ENCODE results near the gene MIS18A.

Gene MIS18A

DNA sequence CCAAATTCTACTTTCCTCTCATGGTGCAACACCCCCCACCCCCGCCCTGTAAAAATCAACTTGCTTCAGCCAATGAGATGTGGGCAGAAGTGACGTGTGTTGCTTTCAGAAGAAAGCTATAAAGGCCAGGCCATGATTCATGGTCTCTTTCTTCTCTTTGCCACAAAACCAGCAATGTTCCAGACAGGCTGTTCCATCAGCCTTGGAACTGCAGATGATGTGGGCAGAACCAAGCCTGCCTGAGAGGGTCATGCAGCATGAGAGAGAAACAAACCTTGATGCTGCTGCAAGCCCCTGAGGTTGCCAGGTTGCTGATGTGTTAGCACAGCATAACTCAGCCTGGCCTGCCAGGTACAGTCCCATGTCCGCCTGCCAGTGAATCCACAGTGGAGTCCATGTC, 41.8 kb downstream of the MIS18A start:
- no peaks in the 10 kb centered on the region for H4K20me1 ChIP-seq (ENCODE audit: low read depth, low read length)
- no peak overlapping the region for H3K4me3 ChIP-seq (ENCODE audit: insufficient read depth, low read length, poor library complexity, severe bottlenecking)
- H3K27me3 ChIP-seq (ENCODE audit: low read length) = no peaks in the 10 kb centered on the region
- no peak overlapping the region for H3K4me2 ChIP-seq (ENCODE audit: low read depth, low read length, poor library complexity, severe bottlenecking)
- H3K36me3 ChIP-seq (ENCODE audit: low read length) = no peaks in the 10 kb centered on the region
- no peak overlapping the region for H2AFZ ChIP-seq (ENCODE audit: low read depth, low read length, severe bottlenecking)
- no peaks in the 10 kb centered on the region for H3K9me2 ChIP-seq (replicated peaks; ENCODE audit: insufficient read depth, low read length)
- TF ChIP-seq EZH2phosphoT487 (conservative IDR thresholded peaks at IDR 0.05; ENCODE audit: low read length) (no peak), CTCF (IDR thresholded peaks at IDR 0.05; ENCODE audit: insufficient read depth, low read length, poor library complexity, severe bottlenecking) (no peak)
- no peaks in the 10 kb centered on the region for H3K9me3 ChIP-seq (ENCODE audit: insufficient read depth, low read length)
- H3K9ac ChIP-seq (ENCODE audit: low read length) = no peak overlapping the region
- no peak overlapping the region for H3K27ac ChIP-seq (ENCODE audit: low read depth, low read length)
- no peaks in the 10 kb centered on the region for H3F3A ChIP-seq (ENCODE audit: insufficient read depth)
- H3K79me2 ChIP-seq (ENCODE audit: insufficient read depth, low read length) = no peaks in the 10 kb centered on the region

GRCh38 chr21:32233722-32234301, 45.0 kb downstream of the MIS18A start:
- H3K4me3 ChIP-seq (ENCODE audit: insufficient read depth, low read length, poor library complexity, severe bottlenecking) = no peak overlapping the region

GRCh38 chr21:32233055-32233546, 45.7 kb downstream of the MIS18A start:
- Histone ChIP-seq H3K27me3 (ENCODE audit: low read length) (no peaks in the 10 kb centered on the region), H3K9me3 (ENCODE audit: insufficient read depth, low read length) (no peaks in the 10 kb centered on the region), H3F3A (ENCODE audit: insufficient read depth) (no peaks in the 10 kb centered on the region), H3K9ac (ENCODE audit: low read length) (no peak overlapping the region), H3K4me2 (ENCODE audit: low read depth, low read length, poor library complexity, severe bottlenecking) (no peak overlapping the region), H3K4me3 (ENCODE audit: insufficient read depth, low read length, poor library complexity, severe bottlenecking) (no peak overlapping the region), H4K20me1 (ENCODE audit: low read depth, low read length) (no peaks in the 10 kb centered on the region), H3K9me2 (replicated peaks; ENCODE audit: insufficient read depth, low read length) (no peaks in the 10 kb centered on the region), H3K27ac (ENCODE audit: low read depth, low read length) (no peak overlapping the region), H3K36me3 (ENCODE audit: low read length) (no peaks in the 10 kb centered on the region), H2AFZ (ENCODE audit: low read depth, low read length, severe bottlenecking) (no peak overlapping the region), H3K79me2 (ENCODE audit: insufficient read depth, low read length) (no peaks in the 10 kb centered on the region)
- TF ChIP-seq EZH2phosphoT487 (conservative IDR thresholded peaks at IDR 0.05; ENCODE audit: low read length) (no peak), CTCF (IDR thresholded peaks at IDR 0.05; ENCODE audit: insufficient read depth, low read length, poor library complexity, severe bottlenecking) (no peak)

More at GRCh38 chr21:32233722-32234301, 45.0 kb downstream of the MIS18A start:
- H3K9me2 ChIP-seq (replicated peaks; ENCODE audit: insufficient read depth, low read length) = no peaks in the 10 kb centered on the region
- H3K36me3 ChIP-seq (ENCODE audit: low read length) = no peaks in the 10 kb centered on the region
- no peaks in the 10 kb centered on the region for H3F3A ChIP-seq (ENCODE audit: insufficient read depth)
- no peak overlapping the region for H3K4me2 ChIP-seq (ENCODE audit: low read depth, low read length, poor library complexity, severe bottlenecking)
- H3K79me2 ChIP-seq (ENCODE audit: insufficient read depth, low read length) = no peaks in the 10 kb centered on the region
- no peaks in the 10 kb centered on the region for H3K27me3 ChIP-seq (ENCODE audit: low read length)
- no peak overlapping the region for H3K9ac ChIP-seq (ENCODE audit: low read length)
- no peaks in the 10 kb centered on the region for H3K9me3 ChIP-seq (ENCODE audit: insufficient read depth, low read length)
- TF ChIP-seq EZH2phosphoT487 (conservative IDR thresholded peaks at IDR 0.05; ENCODE audit: low read length) (no peak), CTCF (IDR thresholded peaks at IDR 0.05; ENCODE audit: insufficient read depth, low read length, poor library complexity, severe bottlenecking) (no peak)
- H3K27ac ChIP-seq (ENCODE audit: low read depth, low read length) = no peak overlapping the region
- no peaks in the 10 kb centered on the region for H4K20me1 ChIP-seq (ENCODE audit: low read depth, low read length)
- no peak overlapping the region for H2AFZ ChIP-seq (ENCODE audit: low read depth, low read length, severe bottlenecking)

All from SU-DHL-6 (cell line).